NOMO-1 (cell line): ENCODE data around the gene FER.
A peak's percentile ranks its signal among the peaks of the same experiment; 100 is the strongest.
"Not testable (repeated sequence)": the region's sequence is repeated elsewhere in the genome, so short reads cannot be mapped to it uniquely, and the experiment has no call there.

Experiments
- DNase-seq, 2 experiments: peaks; one replicate each; lab custom pipeline; 2025; ENCODE audit not compliant: unreplicated experiment in 2 of 2; lab: John Stamatoyannopoulos, UW

The FER gene

GRCh38 chr5:108743846-108744245, 3.9 kb upstream of the FER start:
- DNase-seq: no peak

GRCh38 chr5:108747111-108747773, 455 bp upstream of the FER start:
- DNase-seq: no peak

GRCh38 chr5:108748401-108749127, 867 bp downstream of the FER start:
- DNase-seq: peak; percentile 99

GRCh38 chr5:108749128-108749861, 1.6 kb downstream of the FER start:
- DNase-seq: peak; percentile 48 to 65

- no peak for DNase-seq
These were observed 5.6 kb downstream of the FER start for GRCh38 chr5:108753331-108753730.

- no peak for DNase-seq
These were observed 6.2 kb downstream of the FER start for GRCh38 chr5:108753877-108754276.

GRCh38 chr5:108760512-108760911, 12.8 kb downstream of the FER start:
- DNase-seq: no peak

- no peak for DNase-seq
These were observed 15.0 kb downstream of the FER start for GRCh38 chr5:108762660-108763059.

- DNase-seq: no peak
These were observed 15.7 kb downstream of the FER start for GRCh38 chr5:108763222-108763916.

- no peak for DNase-seq
These were observed 17.9 kb downstream of the FER start for GRCh38 chr5:108765647-108766046.

- DNase-seq: not testable (repeated sequence)
These were observed 19.2 kb downstream of the FER start for GRCh38 chr5:108766916-108767315.

- no peak for DNase-seq
These were observed 21.7 kb downstream of the FER start for GRCh38 chr5:108769352-108769751.

GRCh38 chr5:108772626-108773025, 24.9 kb downstream of the FER start:
- DNase-seq: no peak

GRCh38 chr5:108773330-108773729, 25.6 kb downstream of the FER start:
- DNase-seq: no peak

GRCh38 chr5:108774079-108774478, 26.4 kb downstream of the FER start:
- DNase-seq: not testable (repeated sequence)

- not testable (repeated sequence) for DNase-seq
These were observed 29.9 kb downstream of the FER start for GRCh38 chr5:108777582-108777981.

- DNase-seq: not testable (repeated sequence)
These were observed 36.9 kb downstream of the FER start for GRCh38 chr5:108784577-108784976.

- DNase-seq: no peak
These were observed 39.2 kb downstream of the FER start for GRCh38 chr5:108786806-108787483.

- DNase-seq: no peak
These were observed 40.4 kb downstream of the FER start for GRCh38 chr5:108788142-108788541.

GRCh38 chr5:108793207-108793606, 45.5 kb downstream of the FER start:
- DNase-seq: no peak
